EH (cell line): Measurements from ENCODE around the gene ARID1B.

Source experiments
- DNase-seq: peaks from one replicate; pipeline ENCODE4 v3.0.0-alpha.2; 2015; ENCODE audit warnings: low read depth

The ARID1B gene

GRCh38 chr6:156776840-156777576, at the start of gene ARID1B:
TSS of gene ARID1B (plus strand) at chr6:156777378. CDS start at chr6:156777681, 303 bp downstream.
- peak; percentile 86 for DNase-seq

GRCh38 chr6:156727715-156728385, 49.3 kb upstream of the ARID1B start:
- no peak for DNase-seq

- DNase-seq: peak; percentile 72
Measured at GRCh38 chr6:156729248-156729647, 47.9 kb upstream of the ARID1B start.

GRCh38 chr6:156731396-156731795, 45.8 kb upstream of the ARID1B start:
- DNase-seq: peak; percentile 65

GRCh38 chr6:156735751-156736150, 41.4 kb upstream of the ARID1B start:
- no peak for DNase-seq

GRCh38 chr6:156740604-156741003, 36.6 kb upstream of the ARID1B start:
- no peak for DNase-seq

GRCh38 chr6:156741287-156742073, 35.7 kb upstream of the ARID1B start:
- DNase-seq: no peak

GRCh38 chr6:156747715-156748114, 29.5 kb upstream of the ARID1B start:
- no peak for DNase-seq

- no peak for DNase-seq
Measured at GRCh38 chr6:156748504-156748903, 28.7 kb upstream of the ARID1B start.

- DNase-seq: no peak
Measured at GRCh38 chr6:156752666-156753301, 24.4 kb upstream of the ARID1B start.

GRCh38 chr6:156756630-156757610, 20.3 kb upstream of the ARID1B start:
- no peak for DNase-seq

- DNase-seq: no peak
Measured at GRCh38 chr6:156757849-156758248, 19.3 kb upstream of the ARID1B start.

- DNase-seq: no peak
Measured at GRCh38 chr6:156760377-156760776, 16.8 kb upstream of the ARID1B start.

GRCh38 chr6:156762547-156762946, 14.6 kb upstream of the ARID1B start:
- no peak for DNase-seq

- no peak for DNase-seq
Measured at GRCh38 chr6:156765117-156765516, 12.1 kb upstream of the ARID1B start.

- DNase-seq: peak; percentile 58
Measured at GRCh38 chr6:156767603-156768467, 9.3 kb upstream of the ARID1B start.

- no peak for DNase-seq
Measured at GRCh38 chr6:156771047-156771446, 6.1 kb upstream of the ARID1B start.

GRCh38 chr6:156771761-156772160, 5.4 kb upstream of the ARID1B start:
- no peak for DNase-seq

- DNase-seq: no peak
Measured at GRCh38 chr6:156773476-156773875, 3.7 kb upstream of the ARID1B start.
